ENCODE data around the gene UFD1.

Gene UFD1

DNA sequence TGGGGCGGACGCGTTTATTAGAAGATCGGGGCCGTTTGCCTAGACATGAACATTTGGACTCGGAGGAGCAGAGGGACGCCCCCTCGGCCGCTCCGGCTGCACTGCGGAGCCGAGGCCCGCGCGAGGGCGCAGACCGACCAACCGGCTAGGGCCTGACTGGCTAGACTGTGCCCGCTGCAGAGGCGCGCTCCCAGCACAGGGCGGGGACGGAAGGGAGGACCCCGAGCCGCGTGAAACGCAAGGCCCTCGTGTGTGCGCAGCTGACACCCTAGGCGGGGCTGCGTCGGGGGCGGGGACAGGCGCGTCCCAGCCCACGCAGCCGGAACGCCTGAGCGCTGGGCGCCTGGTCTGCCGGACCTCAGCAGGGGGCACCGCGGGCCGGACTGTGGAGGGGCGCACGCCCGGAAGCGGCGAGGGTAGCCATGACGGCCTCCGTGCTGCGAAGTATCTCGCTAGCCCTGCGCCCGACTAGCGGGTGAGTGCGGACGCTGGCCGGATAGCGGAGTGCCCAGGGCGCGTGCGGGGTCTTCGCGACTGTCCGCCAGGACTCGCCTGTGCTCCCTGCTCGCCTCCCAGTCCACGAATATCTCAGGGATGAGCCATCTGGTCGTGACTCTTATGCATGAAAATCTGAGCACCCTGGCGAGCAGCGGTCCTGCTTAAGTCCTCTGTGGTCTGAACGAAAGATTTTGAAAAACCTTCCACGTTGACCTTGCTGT is 46.7 kb downstream of the UFD1 start, which contains the start of gene MRPL40:
Gene MRPL40 (plus strand): TSS at position 413 of the 719 bp plus-strand sequence. CDS start 10 bp downstream, at position 423.
- Histone ChIP-seq H3K4me3 (ENCODE audit: low read depth, low read length) (peak within 1 kb of the TSS; percentile 88), H3K27me3 (replicated peaks) (no peaks in the 10 kb centered on the region), H3K36me3 (replicated peaks) (peaks cover 14% of the 10 kb centered on the region), H3K27ac (peak within 1 kb of the TSS; percentile 96)
- DNase-seq, result peak; percentile 85
- in situ Hi-C loops (cut with HindIII; ENCODE audit: low pct_ligation_motif_present, low sequenced_read_pairs), result no loop called here
- TF ChIP-seq, protein P1, sequence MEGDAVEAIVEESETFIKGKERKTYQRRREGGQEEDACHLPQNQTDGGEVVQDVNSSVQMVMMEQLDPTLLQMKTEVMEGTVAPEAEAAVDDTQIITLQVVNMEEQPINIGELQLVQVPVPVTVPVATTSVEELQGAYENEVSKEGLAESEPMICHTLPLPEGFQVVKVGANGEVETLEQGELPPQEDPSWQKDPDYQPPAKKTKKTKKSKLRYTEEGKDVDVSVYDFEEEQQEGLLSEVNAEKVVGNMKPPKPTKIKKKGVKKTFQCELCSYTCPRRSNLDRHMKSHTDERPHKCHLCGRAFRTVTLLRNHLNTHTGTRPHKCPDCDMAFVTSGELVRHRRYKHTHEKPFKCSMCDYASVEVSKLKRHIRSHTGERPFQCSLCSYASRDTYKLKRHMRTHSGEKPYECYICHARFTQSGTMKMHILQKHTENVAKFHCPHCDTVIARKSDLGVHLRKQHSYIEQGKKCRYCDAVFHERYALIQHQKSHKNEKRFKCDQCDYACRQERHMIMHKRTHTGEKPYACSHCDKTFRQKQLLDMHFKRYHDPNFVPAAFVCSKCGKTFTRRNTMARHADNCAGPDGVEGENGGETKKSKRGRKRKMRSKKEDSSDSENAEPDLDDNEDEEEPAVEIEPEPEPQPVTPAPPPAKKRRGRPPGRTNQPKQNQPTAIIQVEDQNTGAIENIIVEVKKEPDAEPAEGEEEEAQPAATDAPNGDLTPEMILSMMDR (IDR thresholded peaks at IDR 0.05; ENCODE audit: low read depth, low read length, missing control alignments), result no peak

DNA sequence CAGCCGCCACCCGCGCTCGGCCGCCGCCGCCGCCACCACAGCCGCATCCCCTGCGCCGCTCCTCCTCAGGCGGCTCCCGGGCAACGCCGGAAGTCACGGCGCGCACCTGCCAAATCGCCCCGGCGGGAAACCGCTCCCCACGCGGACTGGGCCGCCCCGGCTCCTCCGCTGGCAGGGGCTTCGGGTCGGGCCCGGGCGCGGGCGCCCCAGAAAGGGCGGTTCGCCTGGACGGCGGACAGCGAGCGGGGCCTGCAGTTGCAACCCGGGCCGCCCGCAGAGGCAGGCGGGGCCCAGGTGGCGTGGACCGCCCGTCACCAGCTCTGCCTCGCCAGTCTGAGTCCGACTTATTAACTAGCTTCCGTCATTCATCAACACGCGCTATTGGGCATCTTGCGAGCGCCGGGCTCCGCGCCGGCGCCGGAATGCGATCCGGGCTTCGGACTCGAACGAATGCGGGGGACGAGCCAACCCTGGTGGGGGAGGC is 47.3 kb downstream of the UFD1 start, which contains the start of gene HIRA:
Gene HIRA (minus strand): TSS at position 85 of the 484 bp plus-strand sequence. CDS start 257 bp downstream, outside the sequence.
- H3K27me3 ChIP-seq (replicated peaks), result no peaks in the 10 kb centered on the region
- peak; percentile 67 for DNase-seq
- TF ChIP-seq, protein P1 (IDR thresholded peaks at IDR 0.05; ENCODE audit: low read depth, low read length, missing control alignments), result no peak
- in situ Hi-C loops (cut with HindIII; ENCODE audit: low pct_ligation_motif_present, low sequenced_read_pairs), result no loop called here
- peak within 1 kb of the TSS; percentile 96 for H3K27ac ChIP-seq
- peaks cover 11% of the 10 kb centered on the region for H3K36me3 ChIP-seq (replicated peaks)
- peak within 1 kb of the TSS; percentile 88 for H3K4me3 ChIP-seq (ENCODE audit: low read depth, low read length)

DNA sequence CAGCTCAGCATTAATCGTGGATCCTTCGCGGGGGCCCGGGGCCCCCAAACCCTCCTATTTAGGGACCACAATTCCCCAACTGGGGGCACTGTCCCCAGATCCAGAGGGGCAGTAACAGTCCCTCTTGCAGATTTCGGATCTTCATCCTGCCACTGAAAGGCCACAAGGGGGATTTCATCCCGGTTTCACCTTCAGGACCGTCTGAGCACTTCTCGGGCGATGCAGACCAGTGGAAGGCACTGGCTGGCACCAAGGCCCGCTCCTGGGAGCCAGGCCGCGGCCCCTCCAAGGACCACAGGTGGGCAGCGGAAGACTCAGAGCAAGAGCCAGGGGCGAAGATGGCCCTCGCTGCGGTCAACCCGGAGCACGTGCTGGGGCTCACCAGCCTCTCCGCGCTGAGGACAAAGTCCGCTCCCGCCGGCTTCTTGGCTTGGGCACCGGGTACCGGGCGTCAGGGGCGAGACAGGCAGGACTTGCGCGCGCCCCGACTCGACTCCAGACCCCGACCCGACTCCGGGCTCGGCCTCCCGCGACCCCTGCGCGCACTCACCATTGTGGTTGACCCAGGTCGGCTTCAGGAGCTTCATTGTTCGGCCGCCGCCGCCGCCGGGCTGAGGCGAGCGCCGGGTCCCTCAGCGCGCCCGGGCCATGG is 48.0 kb downstream of the UFD1 start:
- in situ Hi-C loops (cut with HindIII; ENCODE audit: low pct_ligation_motif_present, low sequenced_read_pairs), result no loop called here
- Histone ChIP-seq H3K27me3 (replicated peaks) (no peaks in the 10 kb centered on the region), H3K27ac (peak overlapping the region; percentile 80), H3K36me3 (replicated peaks) (peaks cover 11% of the 10 kb centered on the region), H3K4me3 (ENCODE audit: low read depth, low read length) (peak overlapping the region; percentile 88)
- no peak for DNase-seq
- TF ChIP-seq, protein P1 (IDR thresholded peaks at IDR 0.05; ENCODE audit: low read depth, low read length, missing control alignments), result peak; percentile 49

- TF ChIP-seq, protein P1 (IDR thresholded peaks at IDR 0.05; ENCODE audit: low read depth, low read length, missing control alignments), result no peak
- DNase-seq, result peak; percentile 60
- Histone ChIP-seq H3K27ac (peak overlapping the region; percentile 80), H3K36me3 (replicated peaks) (peaks cover 7% of the 10 kb centered on the region), H3K4me3 (ENCODE audit: low read depth, low read length) (peak overlapping the region; percentile 88), H3K27me3 (replicated peaks) (no peaks in the 10 kb centered on the region)
- in situ Hi-C loops (cut with HindIII; ENCODE audit: low pct_ligation_motif_present, low sequenced_read_pairs), result no loop called here
Measured at GRCh38 chr22:19429950-19430889, 48.8 kb downstream of the UFD1 start.

DNA sequence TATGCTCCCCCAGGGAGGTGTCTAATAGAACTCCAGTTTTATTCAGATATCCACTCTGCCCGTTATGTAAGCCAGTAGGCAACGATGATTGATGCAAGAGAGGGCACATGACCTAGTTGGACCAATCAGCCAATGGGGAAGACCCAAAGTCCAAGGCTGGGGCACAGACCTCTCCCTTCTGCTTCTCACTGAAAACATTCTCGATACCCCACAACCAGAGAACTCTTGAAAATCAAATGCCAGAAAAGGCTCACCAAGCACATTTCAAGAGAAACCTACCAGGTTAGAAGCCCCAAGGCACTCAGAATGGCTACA is 54.9 kb downstream of the UFD1 start:
- TF ChIP-seq, protein P1 (IDR thresholded peaks at IDR 0.05; ENCODE audit: low read depth, low read length, missing control alignments), result no peak
- H3K27ac ChIP-seq, result no peak overlapping the region
- in situ Hi-C loops (cut with HindIII; ENCODE audit: low pct_ligation_motif_present, low sequenced_read_pairs), result no loop called here

More for the DNA sequence above, 54.9 kb downstream of the UFD1 start:
- DNase-seq, result no peak
- Histone ChIP-seq H3K4me3 (ENCODE audit: low read depth, low read length) (no peak overlapping the region), H3K27me3 (replicated peaks) (no peaks in the 10 kb centered on the region), H3K36me3 (replicated peaks) (peaks cover 9% of the 10 kb centered on the region)

Measured in brain microvascular endothelial cell (primary cell).